Loucy (cell line): Measurements from ENCODE around the gene CREB1.

Source experiments
- H2AFZ ChIP-seq: fragments of 200-600 bp; sonication (generic); 2 replicates; pipeline ENCODE4 v1.6.0; 2016; ENCODE audit warnings: antibody characterized with exemption, mild to moderate bottlenecking, low read length, moderate library complexity
- H3F3A ChIP-seq: fragments of 200-600 bp; 2 replicates; pipeline ENCODE4 v1.6.0; 2016; ENCODE audit warnings: antibody characterized with exemption, low read depth, mild to moderate bottlenecking
- H3K27me3 ChIP-seq: fragments of 200-600 bp; sonication (generic); 2 replicates; pipeline ENCODE4 v1.6.1; 2014; ENCODE audit warnings: low read length, mild to moderate bottlenecking; ENCODE audit not compliant: insufficient read depth, poor library complexity, severe bottlenecking
- H3K36me3 ChIP-seq: fragments of 200-600 bp; sonication (generic); 2 replicates; pipeline ENCODE4 v1.6.1; 2016; ENCODE audit warnings: low read length; ENCODE audit not compliant: insufficient read depth
- H3K4me1 ChIP-seq: fragments of 200-600 bp; sonication (generic); 2 replicates; pipeline ENCODE4 v1.5.1; 2014; ENCODE audit warnings: low read length, mild to moderate bottlenecking; ENCODE audit not compliant: insufficient read depth, poor library complexity, severe bottlenecking
- H3K4me2 ChIP-seq: fragments of 200-600 bp; sonication (generic); 2 replicates; pipeline ENCODE4 v1.6.0; 2014; ENCODE audit warnings: antibody characterized with exemption, low read length, low read depth, mild to moderate bottlenecking; ENCODE audit not compliant: poor library complexity, severe bottlenecking
- H3K4me3 ChIP-seq: fragments of 200-600 bp; sonication (generic); 2 replicates; pipeline ENCODE4 v1.5.1; 2014; ENCODE audit warnings: low read length, mild to moderate bottlenecking, mixed read lengths; ENCODE audit not compliant: poor library complexity, severe bottlenecking
- H3K79me2 ChIP-seq: fragments of 200-600 bp; sonication (generic); 2 replicates; pipeline ENCODE4 v1.6.1; 2014; ENCODE audit warnings: low read length; ENCODE audit not compliant: insufficient read depth
- H3K9ac ChIP-seq: fragments of 200-600 bp; sonication (generic); 2 replicates; pipeline ENCODE4 v1.6.0; 2014; ENCODE audit warnings: mild to moderate bottlenecking, low read depth, low read length, moderate library complexity; ENCODE audit not compliant: poor library complexity, severe bottlenecking
- H3K9me2 ChIP-seq: fragments of 200-600 bp; sonication (generic); replicated peaks from 2 replicates; pipeline ENCODE4 v1.6.1; 2016; ENCODE audit warnings: low read depth, low read length, mixed read lengths
- H3K9me3 ChIP-seq: fragments of 200-600 bp; sonication (generic); 2 replicates; pipeline ENCODE4 v1.6.1; 2014; ENCODE audit warnings: mild to moderate bottlenecking, antibody characterized with exemption, low read length, low read depth; ENCODE audit not compliant: insufficient read depth
- H4K20me1 ChIP-seq: fragments of 200-600 bp; sonication (generic); 2 replicates; pipeline ENCODE4 v1.6.0; 2014; ENCODE audit warnings: antibody characterized with exemption, low read length, mild to moderate bottlenecking; ENCODE audit not compliant: insufficient read depth, poor library complexity, severe bottlenecking
- EZH2phosphoT487 ChIP-seq: fragments of 200-600 bp; IDR thresholded peaks from 2 replicates; pipeline ENCODE4 v1.6.1; 2018; ENCODE audit warnings: antibody characterized with exemption, mild to moderate bottlenecking, moderate library complexity, borderline replicate concordance
- TF ChIP-seq, protein P1 (sequence below): fragments of 200-600 bp; sonication (generic); conservative IDR thresholded peaks from 2 replicates; pipeline ENCODE4 v1.5.1; 2014; ENCODE audit warnings: mild to moderate bottlenecking, antibody characterized with exemption, low read length

CREB1 gene

DNA sequence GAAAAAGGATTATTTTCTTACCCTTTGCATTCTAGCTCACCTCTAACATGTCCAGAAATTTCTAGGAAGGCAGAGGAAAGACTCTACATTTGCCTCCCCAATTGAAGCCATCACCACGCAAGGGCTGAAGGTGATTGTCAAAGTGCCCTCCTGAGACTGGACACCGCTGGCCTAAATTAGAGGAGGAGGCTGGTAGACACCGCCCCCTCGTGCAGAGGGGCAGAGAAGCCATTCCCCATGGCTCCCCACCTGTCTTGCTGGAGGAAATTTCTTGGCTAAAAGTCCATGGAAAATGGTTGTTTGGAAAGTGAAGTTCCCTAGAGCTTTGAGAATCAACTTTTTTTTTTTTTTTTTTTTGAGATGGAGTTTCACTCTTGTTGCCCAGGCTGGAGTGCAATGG lies 31.3 kb upstream of the CREB1 start:
- Histone ChIP-seq H3K9ac (no peak overlapping the region), H4K20me1 (no peaks in the 10 kb centered on the region), H3K4me3 (no peak overlapping the region), H3K4me2 (no peak overlapping the region), H3K4me1 (peaks cover 7% of the 10 kb centered on the region), H3F3A (no peaks in the 10 kb centered on the region), H3K9me2 (no peaks in the 10 kb centered on the region), H2AFZ (no peak overlapping the region), H3K27me3 (no peaks in the 10 kb centered on the region), H3K79me2 (no peaks in the 10 kb centered on the region), H3K36me3 (no peaks in the 10 kb centered on the region), H3K9me3 (no peaks in the 10 kb centered on the region)
- TF ChIP-seq, protein P1, sequence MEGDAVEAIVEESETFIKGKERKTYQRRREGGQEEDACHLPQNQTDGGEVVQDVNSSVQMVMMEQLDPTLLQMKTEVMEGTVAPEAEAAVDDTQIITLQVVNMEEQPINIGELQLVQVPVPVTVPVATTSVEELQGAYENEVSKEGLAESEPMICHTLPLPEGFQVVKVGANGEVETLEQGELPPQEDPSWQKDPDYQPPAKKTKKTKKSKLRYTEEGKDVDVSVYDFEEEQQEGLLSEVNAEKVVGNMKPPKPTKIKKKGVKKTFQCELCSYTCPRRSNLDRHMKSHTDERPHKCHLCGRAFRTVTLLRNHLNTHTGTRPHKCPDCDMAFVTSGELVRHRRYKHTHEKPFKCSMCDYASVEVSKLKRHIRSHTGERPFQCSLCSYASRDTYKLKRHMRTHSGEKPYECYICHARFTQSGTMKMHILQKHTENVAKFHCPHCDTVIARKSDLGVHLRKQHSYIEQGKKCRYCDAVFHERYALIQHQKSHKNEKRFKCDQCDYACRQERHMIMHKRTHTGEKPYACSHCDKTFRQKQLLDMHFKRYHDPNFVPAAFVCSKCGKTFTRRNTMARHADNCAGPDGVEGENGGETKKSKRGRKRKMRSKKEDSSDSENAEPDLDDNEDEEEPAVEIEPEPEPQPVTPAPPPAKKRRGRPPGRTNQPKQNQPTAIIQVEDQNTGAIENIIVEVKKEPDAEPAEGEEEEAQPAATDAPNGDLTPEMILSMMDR, result no peak

DNA sequence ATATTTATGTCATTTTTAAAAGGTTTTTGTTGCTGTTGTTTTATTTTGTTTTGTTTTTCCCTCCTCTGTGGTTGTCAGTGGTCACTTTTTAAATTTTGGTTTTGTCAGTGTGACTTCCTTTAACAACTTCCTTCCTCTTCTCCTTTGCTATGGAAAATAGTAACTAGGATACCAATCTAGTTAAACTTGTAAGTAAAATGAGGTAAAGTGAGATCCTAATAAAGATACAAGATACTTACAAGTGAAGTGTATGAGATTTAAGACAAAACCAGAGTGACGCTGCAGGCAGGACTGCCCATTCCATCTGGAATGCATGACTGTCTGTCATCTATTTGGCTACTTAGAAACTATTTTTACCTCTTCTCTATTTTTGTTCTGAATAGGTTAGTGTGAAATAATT lies 30.6 kb upstream of the CREB1 start:
- H2AFZ ChIP-seq, result no peak overlapping the region
- H3K36me3 ChIP-seq, result no peaks in the 10 kb centered on the region
- no peak overlapping the region for H3K4me3 ChIP-seq
- H3K4me2 ChIP-seq, result no peak overlapping the region
- H4K20me1 ChIP-seq, result no peaks in the 10 kb centered on the region
- no peaks in the 10 kb centered on the region for H3K27me3 ChIP-seq
- H3K9me2 ChIP-seq, result no peaks in the 10 kb centered on the region
- H3K9me3 ChIP-seq, result no peaks in the 10 kb centered on the region
- H3K9ac ChIP-seq, result no peak overlapping the region
- H3K79me2 ChIP-seq, result no peaks in the 10 kb centered on the region
- H3K4me1 ChIP-seq, result peaks cover 7% of the 10 kb centered on the region
- no peaks in the 10 kb centered on the region for H3F3A ChIP-seq
- TF ChIP-seq, protein P1, result no peak
- TF ChIP-seq EZH2phosphoT487, result no peak

DNA sequence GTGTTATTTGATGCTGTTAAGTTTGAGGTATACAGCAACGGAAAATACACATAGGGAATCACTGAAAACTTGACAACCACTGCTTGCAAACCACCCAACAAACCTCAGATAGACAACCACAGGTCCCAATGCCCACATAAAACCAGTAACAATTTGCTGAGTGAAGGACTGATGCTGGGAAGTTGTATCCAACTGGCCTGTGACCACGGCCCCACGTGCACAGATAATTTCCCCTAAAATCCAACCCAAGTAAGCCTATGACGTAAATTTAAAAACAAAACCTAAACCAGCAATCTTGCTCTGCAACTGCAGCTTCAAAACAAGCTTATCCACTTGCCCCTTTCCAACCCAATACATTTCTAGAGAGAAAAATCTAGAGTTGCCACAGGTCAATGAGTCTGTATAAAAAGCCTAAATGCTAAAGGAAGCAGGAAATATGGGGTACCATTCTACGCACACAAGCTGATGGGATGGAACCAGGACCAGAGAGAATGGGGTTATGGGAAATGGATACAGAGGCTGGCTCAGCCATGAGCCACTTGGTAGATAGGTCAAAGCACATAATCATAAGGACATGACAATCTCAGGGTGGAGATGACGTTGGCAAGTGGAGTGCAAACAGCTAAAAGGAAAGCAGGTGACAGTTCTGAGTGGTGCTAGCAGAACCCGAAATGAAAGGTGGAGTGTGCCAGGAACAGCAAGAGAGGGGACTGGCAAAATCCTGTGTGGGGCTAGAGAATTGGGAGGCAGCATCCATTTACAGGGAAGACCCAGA lies 27.8 kb upstream of the CREB1 start:
- no peak overlapping the region for H3K9ac ChIP-seq
- H3K79me2 ChIP-seq, result no peaks in the 10 kb centered on the region
- H3F3A ChIP-seq, result no peaks in the 10 kb centered on the region
- no peak overlapping the region for H3K4me3 ChIP-seq
- TF ChIP-seq, protein P1, result no peak
- no peaks in the 10 kb centered on the region for H3K9me3 ChIP-seq
- H3K4me2 ChIP-seq, result no peak overlapping the region
- H3K27me3 ChIP-seq, result no peaks in the 10 kb centered on the region
- no peaks in the 10 kb centered on the region for H3K36me3 ChIP-seq
- no peak overlapping the region for H2AFZ ChIP-seq
- peaks cover 12% of the 10 kb centered on the region for H3K4me1 ChIP-seq
- H4K20me1 ChIP-seq, result no peaks in the 10 kb centered on the region
- H3K9me2 ChIP-seq, result no peaks in the 10 kb centered on the region
